Activated CD8-positive, alpha-beta memory T cell treated with anti-CD3 and anti-CD28 coated beads, Interleukin-2, amount 50 U/mL, for 1 hour (primary cell): Measurements from ENCODE around the gene SYT12.
A peak's percentile ranks its signal among the peaks of the same experiment; 100 is the strongest.

ENCODE experiments used
- DNase-seq: peaks from one replicate; pipeline ENCODE4 v3.0.0-alpha.2; 2020; ENCODE audit errors: extremely low read depth

The SYT12 gene

DNA sequence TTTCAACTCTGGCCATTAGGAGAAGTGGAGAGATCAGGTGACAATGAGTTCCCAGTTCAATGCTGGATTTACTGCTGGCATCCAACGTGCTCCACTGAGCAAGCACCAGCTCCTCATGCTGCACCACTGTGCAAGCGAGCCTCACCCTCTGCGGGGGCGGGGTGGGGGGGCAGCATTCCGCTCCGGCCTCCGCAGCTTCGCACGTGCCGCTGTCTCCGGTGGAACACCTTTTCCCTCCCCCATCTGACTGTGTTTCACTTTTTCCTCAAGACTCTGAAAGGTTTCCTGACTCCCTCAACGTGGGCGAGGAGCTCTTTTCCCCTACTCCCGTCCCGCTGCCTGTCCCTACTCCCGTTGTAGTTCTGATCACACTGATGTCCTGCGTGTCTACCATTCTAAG lies 32.9 kb downstream of the SYT12 start:
- DNase-seq: no peak

DNA sequence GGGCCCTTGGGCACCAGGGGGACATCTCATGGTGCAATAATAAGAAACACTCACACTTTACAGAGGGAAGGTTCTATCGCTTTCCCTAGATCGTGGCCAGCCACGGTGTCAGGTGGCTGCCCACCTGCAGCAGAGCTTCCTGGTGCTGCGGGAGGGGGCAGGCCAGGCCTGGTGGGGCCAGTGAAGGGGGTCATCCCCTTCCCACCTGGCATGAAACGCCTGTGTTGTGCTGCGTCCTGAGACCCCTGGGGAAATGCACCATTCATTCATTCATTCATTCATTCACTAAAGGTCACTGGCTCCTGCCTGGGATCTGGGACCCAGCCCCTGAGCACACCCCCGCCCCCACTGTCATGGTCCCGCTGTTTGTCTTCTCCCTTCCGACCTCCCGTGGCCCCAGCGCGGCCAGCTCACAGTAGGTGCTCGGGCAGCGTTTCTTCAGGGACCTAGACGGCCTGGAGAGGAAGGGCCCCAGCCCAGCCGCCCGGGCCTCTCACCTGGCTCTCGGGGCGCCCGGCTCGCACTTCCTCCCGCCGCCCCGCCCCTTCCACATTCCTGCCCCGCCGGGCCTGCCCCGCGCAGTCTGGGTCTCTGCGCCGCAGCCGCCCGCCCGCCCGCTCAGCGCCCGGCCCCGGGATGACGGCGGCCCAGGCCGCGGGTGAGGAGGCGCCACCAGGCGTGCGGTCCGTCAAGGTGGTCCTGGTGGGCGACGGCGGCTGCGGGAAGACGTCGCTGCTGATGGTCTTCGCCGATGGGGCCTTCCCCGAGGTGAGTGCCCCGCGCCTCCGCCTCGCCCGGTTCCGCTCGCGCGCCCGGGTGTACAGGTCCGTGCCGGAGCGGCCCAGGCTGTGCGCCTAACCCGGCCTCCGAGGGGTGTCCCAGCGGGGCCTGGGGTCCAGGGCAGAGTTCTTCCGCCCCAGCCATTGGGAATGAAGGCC lies 33.6 kb downstream of the SYT12 start, which contains the start of gene RHOD:
RHOD (plus strand) TSS at position 581 of the 938 bp plus-strand sequence; CDS start at position 637, 56 bp downstream.
- DNase-seq: no peak

DNA sequence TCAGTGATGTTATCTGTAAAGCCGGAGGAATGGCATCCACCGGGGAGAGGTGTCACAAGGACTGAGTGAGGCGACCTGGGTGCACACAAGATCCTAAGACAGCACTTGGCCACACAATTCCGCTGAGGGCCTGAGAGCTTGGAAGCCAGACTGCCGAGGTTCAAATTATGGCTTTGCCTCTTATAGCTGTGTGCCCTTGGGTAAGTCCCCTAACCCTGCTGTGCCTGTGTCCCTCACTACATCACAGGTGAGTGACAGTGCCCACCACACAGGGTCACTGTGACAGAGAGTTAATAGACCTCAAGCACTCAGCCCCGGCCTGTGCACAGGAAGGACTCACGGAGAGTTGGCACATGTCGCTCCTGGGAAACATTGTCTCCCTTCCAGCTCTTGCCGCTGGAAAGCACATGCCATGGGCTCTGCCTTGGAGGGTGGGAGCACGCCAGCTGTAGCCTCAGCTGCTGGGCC lies 34.3 kb downstream of the SYT12 start:
- DNase-seq: no peak

DNA sequence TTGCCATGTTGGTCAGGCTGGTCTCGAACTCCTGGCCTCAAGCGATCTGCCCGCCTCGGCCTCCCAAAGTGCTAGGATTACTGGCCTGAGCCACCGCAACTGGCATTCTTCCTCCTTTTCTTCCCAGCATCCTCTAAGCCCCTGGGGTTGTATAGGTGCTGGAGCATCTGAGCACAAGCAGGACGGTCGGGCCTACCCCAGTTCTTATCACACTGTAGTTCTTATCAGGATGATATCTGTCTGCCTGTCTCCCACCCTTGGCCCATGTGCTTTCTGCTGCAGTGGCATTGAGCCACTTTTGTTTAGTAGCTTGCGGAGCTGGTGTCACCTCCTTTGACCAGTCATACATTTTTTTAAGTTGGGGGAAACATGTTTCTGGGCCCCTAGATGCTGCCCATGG lies 35.6 kb downstream of the SYT12 start:
- DNase-seq: no peak

DNA sequence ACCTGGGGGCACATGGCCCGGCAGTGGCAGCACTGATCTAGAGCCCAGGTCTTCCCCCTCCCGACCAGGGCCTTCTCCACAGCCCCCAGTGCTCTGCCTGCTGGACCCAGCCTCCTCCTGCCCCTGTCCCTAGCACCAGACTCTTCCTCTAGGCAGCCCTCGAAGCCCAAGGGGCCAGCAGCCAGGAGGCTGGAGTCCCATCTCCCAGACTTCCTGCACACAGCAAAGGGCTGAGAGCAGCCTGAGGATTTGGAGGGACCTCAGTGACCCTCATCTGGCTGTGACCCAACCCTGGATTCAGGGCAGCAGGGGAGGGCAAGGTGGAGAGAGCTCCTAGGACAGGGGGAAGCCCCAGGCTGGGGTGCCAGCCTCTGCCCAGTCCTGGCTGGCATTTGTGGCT lies 36.7 kb downstream of the SYT12 start:
- no peak for DNase-seq

DNA sequence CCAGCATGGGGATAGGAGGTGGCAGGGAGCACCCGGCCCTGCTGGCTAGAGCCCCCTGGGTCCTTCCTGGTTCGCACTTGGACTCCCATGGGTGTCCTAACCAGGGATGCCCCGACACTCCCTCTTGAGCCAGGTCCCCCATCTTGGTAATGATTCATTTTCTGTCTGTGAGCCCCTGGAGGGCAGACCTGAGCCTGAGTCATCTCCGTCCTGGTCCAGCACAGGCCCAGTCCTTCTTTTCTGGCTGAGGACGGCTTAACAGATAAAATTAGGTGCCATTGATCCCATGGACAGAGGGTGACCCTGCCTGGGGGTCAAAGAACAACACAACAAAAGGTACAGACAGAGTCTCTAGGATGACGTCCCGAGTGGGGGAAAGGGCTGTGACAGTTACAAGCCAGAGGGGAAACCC lies 37.2 kb downstream of the SYT12 start:
- DNase-seq: no peak

DNA sequence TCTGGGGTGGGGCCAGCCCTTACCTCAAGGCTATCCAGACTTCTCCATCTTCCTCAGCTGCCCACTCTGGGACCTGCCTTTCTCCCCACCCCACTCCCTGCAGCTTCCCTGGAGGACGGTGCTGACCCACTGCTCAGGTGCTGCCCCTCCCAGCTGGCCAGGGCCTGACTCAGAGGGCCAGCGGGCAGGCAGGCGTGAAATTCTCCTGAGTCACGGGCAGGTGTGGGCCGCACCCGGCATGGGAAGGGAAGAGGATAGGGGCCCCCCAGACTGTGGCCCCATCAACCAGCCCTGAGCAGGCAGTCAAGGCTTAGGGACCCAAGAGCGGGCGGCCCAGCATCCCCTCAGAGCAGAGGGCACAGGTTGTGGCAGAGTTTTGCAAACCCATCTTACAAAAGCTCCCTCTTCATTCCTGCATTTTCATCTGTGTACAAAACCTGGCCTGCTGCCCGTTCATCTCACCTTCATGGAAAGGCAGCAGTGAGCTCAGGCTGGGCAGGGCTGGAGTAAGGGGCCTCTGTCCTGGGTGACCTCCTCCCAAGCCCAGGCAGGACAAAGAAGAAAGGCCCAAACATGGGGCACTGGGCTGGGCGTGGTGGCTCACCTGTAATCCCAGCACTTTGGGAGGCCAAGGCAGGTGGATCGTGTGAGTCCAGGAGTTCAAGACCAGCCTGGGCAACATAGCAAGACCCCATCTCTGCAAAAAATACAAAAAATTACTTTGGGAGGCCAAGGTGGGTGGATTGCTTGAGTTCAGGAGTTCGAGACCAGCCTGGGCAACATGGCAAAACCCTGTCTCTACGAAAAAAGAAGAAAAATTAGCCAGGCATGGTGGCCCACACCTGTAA lies 39.8 kb downstream of the SYT12 start:
- DNase-seq: no peak

DNA sequence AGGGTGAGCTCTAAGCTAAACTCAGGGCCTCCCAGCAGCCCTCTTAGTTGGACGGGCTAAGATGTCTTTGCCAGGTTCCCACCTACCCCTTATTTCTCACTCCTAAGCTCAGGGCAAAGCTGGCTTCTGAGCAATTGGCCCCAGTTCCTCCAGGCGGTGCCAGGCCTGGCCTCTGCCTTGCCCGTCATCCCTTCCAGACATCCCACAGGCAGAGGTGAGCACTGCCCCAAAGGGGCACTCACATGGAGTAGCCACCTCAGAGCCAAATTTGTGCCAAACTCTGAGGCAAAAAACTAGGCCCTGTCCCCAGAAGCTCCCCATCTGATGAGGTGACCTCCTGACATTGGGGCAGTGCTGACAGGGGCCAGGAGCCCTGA lies 43.4 kb downstream of the SYT12 start:
- no peak for DNase-seq

DNA sequence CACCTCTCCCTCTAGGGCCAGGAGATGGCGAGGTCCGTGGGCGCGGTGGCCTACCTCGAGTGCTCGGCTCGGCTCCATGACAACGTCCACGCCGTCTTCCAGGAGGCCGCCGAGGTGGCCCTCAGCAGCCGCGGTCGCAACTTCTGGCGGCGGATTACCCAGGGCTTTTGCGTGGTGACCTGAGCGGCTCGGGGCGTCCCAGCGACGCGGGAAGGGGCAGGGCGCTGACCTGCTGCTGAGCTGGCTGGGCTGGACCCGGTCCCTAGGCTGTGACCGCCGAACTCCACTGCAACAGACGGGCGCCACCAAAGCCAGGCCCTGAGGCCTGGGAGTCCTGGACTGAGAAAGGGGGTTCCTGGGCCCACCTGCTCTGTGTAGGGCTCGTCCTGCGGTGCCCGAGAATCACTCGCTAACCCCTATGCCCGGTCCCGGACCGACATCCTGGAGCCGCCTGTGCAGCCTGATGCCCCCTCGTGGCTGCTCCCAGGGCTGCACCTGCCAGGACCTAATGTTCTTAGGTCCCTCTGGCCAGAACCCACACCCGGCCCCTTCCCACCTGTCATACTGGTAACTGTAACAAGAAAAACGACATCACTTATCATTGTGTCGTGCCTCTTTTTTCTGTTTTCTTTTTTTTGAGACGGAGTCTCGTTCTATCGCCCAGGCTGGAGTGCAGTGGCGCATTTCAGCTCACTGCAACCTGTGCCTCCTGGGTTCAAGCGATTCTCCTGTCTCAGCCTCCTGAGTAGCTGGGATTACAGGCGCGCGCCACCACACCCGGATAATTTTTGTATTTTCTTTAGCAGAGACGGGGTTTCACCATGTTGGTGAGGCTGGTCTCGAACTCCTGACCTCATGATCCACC lies 48.7 kb downstream of the SYT12 start:
- DNase-seq: peak; percentile 18

DNA sequence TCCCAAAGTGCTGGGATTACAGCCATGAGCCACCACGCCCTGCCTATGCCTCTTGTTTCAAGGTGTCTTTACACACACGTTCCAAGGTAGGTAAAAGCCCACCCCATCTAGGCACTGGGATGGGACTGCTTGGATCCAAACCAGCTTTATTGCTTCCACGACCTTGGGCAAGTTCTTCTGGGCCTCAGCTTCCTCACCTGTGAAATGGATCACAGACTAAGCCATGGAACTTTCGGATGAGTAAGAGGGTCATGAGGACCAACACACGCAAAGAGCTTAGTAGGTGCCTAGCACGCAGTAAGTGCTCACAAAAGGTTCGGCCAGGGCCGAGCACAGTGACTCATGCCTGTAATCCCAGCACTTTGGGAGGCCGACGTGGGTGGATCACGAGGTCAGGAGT lies 49.4 kb downstream of the SYT12 start:
- DNase-seq: no peak

DNA sequence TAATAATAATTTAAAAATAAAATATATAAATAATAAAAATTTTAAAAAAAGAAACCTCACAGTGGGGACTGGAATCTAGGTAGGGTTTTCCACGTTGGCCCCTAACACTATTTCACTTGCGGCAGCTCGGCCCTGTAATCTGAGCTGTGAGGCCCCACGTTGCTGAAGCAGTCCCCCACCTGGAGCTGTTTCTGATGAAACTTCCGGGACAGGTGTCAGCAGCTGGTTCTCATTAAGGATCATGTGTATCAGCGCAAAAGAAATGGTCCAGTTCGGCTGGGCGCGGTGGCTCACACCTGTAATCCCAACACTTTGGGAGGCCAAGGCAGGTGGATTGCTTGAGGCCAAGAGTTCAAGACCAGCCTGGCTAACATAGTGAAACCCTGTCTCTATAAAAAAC lies 51.0 kb downstream of the SYT12 start:
- DNase-seq: no peak

DNA sequence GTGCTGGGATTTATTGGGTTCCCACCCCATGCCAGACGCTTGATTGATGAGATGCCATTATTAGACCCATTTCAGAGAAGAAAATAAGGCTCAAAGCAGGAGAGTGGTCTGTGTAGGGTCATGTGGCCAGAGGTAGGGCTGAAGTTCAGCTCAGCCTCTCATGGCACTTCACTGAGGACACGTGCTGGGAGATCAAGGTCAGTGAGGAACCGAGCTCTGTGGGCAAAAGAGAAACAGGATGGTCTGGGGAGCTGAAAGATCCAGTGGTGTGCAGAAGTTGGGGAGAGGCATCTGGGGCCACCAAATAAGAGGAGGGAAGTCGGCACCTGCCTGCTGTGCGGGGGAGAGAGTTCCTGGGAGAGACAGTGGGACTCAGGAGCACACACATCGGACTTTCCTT lies 53.3 kb downstream of the SYT12 start:
- no peak for DNase-seq

DNA sequence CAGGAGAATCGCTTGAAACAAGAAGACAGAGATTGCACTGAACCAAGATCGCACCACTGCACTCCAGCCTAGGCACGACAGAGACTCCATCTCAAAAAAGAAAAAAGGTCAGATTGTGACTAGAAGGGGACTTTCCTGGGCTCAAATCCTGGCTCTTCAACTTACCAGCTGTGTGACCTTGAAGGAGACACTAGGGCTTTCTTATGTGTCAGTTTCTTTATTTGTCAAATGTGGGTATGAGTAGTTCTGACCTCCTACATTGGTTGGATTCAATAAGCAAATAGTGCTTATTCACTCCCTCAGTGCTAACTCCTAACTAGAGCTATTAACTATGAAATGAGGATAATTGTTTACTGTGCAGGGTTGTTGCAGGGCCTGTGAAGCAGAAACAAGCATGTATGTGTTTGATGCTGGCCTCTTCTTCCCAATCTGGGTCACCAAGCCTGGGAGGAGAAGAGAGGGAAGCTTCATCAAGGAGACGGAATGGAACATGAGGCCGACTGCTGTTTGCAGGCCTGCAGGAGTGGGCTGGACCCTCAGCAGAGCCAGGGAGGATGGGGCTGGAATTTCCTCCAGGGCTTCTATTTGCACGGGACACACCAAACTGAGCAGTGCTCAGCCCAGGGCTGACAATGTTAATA lies 56.3 kb downstream of the SYT12 start:
- no peak for DNase-seq

DNA sequence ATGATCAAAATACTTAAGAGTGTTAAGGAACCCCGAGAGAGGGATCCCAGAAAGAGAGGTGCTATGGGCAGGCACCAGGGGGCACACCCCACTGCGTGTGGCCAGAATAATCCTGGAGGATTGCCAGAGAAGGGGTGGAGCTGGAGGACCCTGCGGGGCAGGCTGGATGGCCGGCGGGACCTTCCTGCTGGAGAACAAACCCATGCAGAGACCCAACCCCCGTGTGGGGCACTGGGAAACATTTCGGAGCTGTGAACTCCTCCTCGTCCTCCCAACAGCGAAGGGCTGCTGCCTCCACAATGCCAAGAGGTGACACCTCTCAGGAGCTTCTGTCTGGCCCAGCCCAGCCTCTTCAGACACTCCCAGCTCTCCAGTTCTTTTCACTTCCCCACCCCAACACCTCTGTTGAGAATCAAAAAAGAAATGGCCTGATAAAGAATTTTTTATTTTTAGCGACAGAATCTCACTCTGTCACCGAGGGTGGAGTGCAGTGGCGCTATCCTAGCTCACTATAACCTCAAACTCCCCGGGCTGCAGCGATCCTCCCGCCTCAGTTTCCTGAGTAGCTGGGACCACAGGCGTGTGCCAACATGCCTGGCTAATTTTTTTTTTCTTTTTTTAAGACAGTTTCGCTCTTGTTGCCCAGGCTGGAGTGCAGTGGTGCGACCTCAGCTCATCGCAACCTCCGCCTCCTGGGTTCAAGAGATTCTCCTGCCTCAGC lies 59.3 kb downstream of the SYT12 start:
- DNase-seq: no peak

DNA sequence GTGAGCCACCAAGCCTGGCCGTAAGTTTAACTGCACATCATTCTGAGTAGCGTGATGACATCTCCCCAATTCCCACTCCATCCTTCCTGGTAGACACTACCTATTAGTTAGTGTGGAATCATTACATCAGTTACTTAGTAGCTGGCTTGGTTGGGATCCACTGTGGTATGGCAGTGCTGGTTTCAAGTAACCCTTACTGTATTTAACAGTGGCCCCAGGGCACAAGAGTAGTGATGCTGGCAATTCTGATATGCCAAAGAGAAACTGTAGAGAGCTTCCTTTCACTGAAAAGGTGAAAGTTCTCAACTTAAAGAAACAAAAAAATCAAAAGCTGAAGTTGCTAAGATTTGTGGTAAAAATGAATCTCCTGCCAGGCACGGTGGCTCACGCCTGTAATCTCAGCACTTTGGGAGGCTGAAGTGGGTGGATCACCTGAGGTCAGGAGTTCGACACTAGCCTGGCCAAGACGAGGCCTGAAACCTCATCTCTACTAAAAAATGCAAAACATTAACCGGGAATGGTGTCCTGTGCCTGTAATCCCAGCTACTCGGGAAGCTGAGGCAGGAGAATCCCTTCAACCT lies 60.9 kb downstream of the SYT12 start:
- no peak for DNase-seq

DNA sequence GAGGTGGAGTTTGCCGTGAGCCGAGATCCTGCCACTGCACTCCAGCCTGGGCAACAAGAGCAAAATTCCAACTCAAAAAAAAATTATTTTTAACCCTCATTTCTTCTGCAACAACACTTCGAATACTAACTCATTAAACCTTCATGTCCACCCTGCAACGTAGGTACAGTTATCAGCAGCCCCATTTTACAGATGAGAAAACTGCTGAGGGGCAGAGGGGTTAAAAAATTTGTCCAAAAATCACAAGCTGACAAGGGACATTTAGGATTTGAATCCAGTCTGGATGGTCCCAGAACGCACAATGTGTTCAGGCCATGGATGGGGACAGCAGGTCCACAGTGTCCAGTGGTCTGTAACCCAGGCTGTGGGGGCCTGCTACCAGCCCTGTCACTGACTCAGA lies 62.7 kb downstream of the SYT12 start:
- DNase-seq: no peak

DNA sequence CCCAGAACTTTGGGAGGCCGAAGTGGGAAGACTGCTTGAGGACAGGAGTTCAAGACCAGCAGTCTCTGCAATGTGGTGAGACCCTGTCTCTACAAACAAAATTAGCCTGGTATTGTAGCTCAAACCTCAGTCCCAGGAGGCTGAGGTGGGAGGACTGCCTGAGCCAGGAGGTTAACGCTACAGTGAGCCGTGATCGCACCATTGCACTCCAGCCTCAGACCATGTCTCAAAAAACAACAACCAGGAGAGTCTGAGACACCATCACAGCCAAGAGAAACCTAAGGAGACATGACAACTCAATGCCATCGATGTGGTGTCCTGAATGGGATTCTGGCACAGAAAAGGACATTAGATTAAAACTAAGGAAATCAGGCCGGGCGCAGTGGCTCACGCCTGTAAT lies 67.8 kb downstream of the SYT12 start:
- DNase-seq: no peak

DNA sequence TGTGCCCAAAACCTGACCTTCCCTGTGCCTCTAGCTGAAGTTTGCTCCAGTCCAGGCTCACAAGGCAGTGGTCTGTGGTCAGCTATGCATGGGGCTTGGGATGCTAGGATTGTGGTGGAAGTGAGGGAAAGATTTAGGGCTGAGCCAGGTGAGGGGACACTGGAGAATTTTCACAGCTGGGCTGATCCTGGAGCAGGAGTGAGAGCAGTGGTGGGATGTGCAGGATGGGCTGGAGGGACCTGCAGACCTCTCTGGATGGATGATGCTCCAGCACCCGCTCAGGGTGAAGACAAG lies 72.2 kb downstream of the SYT12 start:
- DNase-seq: no peak

DNA sequence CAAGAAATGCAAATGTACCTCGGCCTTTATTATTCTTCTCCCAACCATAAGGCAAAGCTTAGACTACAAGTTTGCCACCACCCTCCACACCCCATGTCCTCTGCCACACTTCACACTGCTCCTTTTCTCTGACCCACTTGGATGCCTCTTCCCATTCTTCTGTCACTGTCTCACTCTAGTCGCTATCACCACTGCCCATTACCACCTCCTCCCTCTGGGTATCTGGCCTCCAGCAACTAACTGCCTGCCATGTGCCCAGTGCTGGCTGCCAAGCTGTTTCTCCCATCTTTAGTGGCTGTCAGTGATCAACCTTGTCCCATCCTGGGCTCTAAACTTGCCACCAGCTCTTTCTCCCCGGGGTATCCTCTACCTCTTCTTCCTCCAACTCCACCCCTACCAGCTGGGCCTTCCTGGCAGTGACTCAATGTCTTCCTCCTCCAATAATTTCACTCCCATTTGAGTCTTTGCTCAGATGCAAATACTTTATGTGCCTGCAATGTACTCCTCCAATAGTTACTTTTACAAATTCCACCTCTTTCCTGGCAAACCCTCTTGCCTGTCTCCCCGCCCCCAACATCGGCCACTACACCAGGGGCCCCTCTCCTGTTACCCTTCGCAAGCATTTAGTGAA lies 76.0 kb downstream of the SYT12 start:
- DNase-seq: no peak

DNA sequence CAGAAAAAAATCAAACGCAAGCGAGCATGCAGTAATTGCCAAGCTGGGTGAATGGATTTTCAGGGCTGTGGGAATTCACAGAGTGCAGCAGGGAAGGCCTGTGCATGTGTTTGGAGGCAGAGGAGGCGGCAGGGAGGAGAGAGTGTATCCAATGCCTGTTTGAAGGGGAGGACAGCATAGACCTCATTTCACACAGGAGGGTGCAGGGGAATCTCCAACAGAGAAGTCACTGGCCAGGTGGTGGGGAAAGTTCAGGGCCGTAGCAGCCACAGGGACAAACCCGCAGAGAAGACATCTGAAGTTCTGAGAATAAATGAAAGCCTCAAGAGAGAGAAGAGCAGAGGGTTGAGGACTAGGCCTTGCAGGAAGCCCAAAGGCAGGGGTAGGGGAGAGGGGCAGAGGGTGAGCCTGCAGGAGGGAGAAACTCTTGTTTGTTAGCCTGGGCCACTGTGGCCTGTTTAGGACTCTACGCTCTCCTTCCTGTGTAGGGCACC lies 76.9 kb downstream of the SYT12 start:
- no peak for DNase-seq
